ENCODE data around the gene RRM1. TPM values are rescaled to one million over a fixed set of nuclear protein-coding genes. Genes with fewer than 3 reads are reported as not detected.
A peak's percentile ranks its signal among the peaks of the same experiment; 100 is the strongest.

RRM1 gene
- total RNA-seq, 1 donor from 2014 or later, result 50.8 TPM

DNA sequence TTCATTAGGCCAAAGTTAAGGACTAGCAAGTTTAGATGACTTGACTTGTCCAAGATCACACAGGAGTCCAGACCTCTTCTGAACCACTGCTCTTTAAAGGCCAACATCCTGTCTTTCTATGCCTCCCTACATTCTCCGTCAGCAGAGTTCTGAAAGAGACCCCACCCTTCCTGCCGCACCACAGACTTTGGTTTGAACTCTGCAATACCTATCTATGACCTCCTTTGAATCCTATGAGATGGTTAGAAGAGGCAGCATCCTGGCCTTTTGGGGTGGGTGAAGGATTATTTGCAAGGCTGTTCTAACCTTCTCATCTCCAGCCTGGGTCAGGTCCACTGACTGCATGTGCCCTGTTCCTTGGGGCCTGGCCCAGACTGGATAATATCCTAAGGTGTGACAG, 4.3 kb upstream of the RRM1 start:
- no peaks in the 10 kb centered on the region for H3K9me3 ChIP-seq
- no peak for DNase-seq (ENCODE audit: extremely low spot score in 2 of 2)
- intact Hi-C loops (cut with DNase I), result no loop called here
- H3K27ac ChIP-seq, result no peak overlapping the region
- no peak overlapping the region for H3K4me3 ChIP-seq
- H3K27me3 ChIP-seq, result no peaks in the 10 kb centered on the region
- TF ChIP-seq, protein P1, sequence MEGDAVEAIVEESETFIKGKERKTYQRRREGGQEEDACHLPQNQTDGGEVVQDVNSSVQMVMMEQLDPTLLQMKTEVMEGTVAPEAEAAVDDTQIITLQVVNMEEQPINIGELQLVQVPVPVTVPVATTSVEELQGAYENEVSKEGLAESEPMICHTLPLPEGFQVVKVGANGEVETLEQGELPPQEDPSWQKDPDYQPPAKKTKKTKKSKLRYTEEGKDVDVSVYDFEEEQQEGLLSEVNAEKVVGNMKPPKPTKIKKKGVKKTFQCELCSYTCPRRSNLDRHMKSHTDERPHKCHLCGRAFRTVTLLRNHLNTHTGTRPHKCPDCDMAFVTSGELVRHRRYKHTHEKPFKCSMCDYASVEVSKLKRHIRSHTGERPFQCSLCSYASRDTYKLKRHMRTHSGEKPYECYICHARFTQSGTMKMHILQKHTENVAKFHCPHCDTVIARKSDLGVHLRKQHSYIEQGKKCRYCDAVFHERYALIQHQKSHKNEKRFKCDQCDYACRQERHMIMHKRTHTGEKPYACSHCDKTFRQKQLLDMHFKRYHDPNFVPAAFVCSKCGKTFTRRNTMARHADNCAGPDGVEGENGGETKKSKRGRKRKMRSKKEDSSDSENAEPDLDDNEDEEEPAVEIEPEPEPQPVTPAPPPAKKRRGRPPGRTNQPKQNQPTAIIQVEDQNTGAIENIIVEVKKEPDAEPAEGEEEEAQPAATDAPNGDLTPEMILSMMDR (IDR thresholded peaks at IDR 0.05), result no peak
- TF ChIP-seq POLR2A (IDR thresholded peaks at IDR 0.05) (no peak), POLR2AphosphoS5 (IDR thresholded peaks at IDR 0.05; ENCODE audit: insufficient read depth in 1 of 2, low read depth in 1 of 2) (no peak)
- peaks cover 11% of the 10 kb centered on the region for H3K4me1 ChIP-seq
- H3K36me3 ChIP-seq, result peaks cover 0 to 31% of the 10 kb centered on the region in 2 donors

DNA sequence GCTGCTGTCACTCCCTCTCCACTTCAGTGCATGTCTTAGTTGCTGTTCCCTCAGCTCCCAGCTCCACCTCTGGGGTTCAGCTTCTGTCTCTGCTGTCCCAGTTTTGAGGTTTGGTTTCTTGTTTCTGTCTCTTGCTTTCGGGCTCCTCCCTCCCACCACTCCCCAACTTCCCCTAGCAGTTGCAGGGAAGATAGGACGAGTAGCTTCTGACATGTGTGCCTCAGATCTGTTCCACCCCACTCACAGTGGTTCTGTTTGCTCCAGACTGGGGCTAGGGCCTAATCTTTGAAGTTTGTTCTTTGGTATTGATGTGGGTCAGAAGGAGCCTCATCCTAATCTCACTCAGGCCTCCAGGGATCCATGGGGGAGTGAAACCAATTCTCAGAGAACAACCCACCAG, 2.6 kb upstream of the RRM1 start:
- Histone ChIP-seq H3K36me3 (peaks cover 0 to 19% of the 10 kb centered on the region in 2 donors), H3K4me1 (peaks cover 28% of the 10 kb centered on the region), H3K27ac (no peak overlapping the region), H3K4me3 (no peak overlapping the region), H3K9me3 (no peaks in the 10 kb centered on the region), H3K27me3 (no peaks in the 10 kb centered on the region)
- intact Hi-C loops (cut with DNase I), result no loop called here
- no peak for TF ChIP-seq POLR2A (IDR thresholded peaks at IDR 0.05)
- TF ChIP-seq, protein P1 (IDR thresholded peaks at IDR 0.05), result no peak
- no peak for TF ChIP-seq POLR2AphosphoS5 (IDR thresholded peaks at IDR 0.05; ENCODE audit: insufficient read depth in 1 of 2, low read depth in 1 of 2)
- DNase-seq (ENCODE audit: extremely low spot score in 2 of 2), result no peak

DNA sequence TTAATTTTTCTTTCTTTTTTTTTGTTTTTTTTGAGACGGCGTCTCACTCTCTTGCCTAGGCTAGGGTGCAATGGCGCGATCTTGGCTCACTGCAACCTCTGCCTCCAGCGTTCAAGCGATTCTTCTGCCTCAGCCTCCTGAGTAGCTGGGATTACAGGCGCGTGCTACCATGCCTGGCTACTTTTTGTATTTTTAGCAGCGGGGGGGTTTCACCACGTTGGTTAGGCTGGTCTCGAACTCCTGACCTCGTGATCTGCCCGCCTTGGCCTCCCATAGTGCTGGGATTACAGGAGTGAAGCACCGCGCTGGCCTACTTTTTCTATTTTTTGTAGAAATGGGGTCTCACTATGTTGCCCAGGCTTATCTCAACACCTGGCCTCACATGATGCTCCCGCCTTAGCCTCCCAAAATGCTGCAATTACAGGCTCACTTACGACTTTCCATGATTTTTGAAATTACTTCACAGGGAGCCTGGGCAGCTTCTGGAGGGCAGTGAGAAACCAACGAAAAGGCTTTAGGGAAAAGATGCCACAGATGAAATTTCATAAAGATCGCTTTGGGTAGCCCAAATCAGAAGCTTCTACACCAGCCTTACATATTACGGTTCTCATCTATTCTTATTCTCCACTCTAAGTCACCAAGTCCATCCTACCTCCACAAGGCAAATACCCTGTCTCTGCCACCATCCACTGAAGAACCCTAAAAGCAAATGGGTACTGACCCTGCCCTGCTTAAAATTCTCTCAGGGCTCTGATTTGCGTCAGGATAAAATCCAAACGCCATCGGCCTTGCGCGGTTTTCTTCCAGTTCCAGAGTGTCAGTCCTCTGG, 866 bp upstream of the RRM1 start:
- Histone ChIP-seq H3K4me1 (peaks cover 36% of the 10 kb centered on the region), H3K27me3 (no peaks in the 10 kb centered on the region), H3K9me3 (no peaks in the 10 kb centered on the region), H3K4me3 (peak overlapping the region; percentile 80 to 82), H3K36me3 (peaks cover 0 to 12% of the 10 kb centered on the region in 2 donors), H3K27ac (peak overlapping the region; percentile 98)
- TF ChIP-seq, protein P1 (IDR thresholded peaks at IDR 0.05), result no peak
- TF ChIP-seq POLR2AphosphoS5 (IDR thresholded peaks at IDR 0.05; ENCODE audit: insufficient read depth in 1 of 2, low read depth in 1 of 2), result no peak
- DNase-seq (ENCODE audit: extremely low spot score in 2 of 2), result no peak
- intact Hi-C loops (cut with DNase I), result no loop called here

DNA sequence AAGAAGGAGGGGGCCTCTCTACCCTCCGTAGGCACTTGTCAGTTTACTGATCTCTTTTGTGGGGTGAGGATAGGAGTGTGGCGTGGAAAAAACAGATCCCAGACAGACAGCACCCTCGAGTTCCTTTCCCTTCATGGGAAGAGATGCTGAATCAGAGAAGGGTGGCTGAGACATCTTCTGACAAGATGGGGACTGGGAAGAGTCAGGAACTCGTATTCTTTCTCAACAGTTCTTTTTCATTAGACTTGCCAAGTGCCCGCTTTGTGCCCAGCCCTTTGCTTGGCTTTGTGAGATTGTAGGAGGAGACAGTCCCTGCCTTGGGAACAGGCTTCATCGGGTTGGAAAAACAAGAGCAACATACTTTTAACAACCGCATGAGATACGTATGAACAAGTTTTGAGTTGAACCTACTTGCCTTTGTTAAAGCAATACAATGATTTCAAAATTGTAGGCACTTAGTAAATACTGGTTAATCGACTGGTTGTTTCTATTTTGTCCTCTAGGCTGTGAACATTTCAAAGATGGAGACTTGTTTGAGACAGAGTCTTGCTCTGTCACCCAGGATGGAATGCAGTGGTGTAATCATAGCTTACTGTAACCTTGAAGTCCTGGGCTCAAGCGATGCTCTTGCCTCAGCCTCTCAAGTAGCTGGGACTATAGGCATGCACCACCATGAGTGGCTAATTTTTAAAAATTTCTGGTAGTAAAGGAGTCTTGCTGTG, 1.1 kb downstream of the RRM1 start:
- Histone ChIP-seq H3K9me3 (no peaks in the 10 kb centered on the region), H3K27me3 (no peaks in the 10 kb centered on the region), H3K27ac (peak overlapping the region; percentile 98), H3K4me3 (peak overlapping the region; percentile 80 to 82), H3K36me3 (peaks cover 0 to 7% of the 10 kb centered on the region in 2 donors), H3K4me1 (peaks cover 36% of the 10 kb centered on the region)
- peak in 1 of 2 donors; percentile 26 for TF ChIP-seq POLR2AphosphoS5 (IDR thresholded peaks at IDR 0.05; ENCODE audit: insufficient read depth in 1 of 2, low read depth in 1 of 2)
- TF ChIP-seq, protein P1 (IDR thresholded peaks at IDR 0.05), result no peak
- no peak for TF ChIP-seq POLR2A (IDR thresholded peaks at IDR 0.05)
- no peak for DNase-seq (ENCODE audit: extremely low spot score in 2 of 2)
- intact Hi-C loops (cut with DNase I), result no loop called here
